ENCODE data around the gene ARG2.
A peak's percentile ranks its signal among the peaks of the same experiment; 100 is the strongest.

ARG2 gene

DNA sequence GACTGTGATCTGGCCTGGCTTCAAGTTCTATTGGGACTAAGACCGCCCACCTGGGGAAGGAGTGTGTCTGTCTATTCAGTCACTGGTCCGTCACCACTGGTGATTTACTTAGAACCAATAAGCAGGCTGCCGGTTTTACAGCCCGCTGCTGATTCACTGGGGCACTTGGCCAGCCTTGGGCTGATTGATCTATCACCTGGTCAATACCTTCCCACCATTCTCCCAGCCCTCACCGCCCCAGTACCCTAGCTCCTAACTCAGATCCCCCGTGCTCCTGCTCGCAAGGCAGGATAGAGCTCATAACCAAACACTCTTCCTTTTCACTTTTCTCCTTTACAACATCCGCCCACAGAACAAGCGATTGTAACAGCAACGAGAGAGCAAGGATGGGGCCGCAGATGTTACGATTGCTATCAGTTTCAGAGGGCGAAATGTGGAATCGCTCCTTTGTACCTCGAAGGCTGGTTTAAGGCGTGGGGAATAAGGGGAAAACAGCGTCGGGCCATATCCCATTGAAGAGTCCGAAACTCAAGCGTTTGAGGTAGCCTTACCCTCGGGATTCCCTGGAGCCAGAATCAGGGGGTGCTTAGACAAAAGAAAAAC lies 75.2 kb downstream of the ARG2 start:
- DNase-seq = peak; percentile 65

DNA sequence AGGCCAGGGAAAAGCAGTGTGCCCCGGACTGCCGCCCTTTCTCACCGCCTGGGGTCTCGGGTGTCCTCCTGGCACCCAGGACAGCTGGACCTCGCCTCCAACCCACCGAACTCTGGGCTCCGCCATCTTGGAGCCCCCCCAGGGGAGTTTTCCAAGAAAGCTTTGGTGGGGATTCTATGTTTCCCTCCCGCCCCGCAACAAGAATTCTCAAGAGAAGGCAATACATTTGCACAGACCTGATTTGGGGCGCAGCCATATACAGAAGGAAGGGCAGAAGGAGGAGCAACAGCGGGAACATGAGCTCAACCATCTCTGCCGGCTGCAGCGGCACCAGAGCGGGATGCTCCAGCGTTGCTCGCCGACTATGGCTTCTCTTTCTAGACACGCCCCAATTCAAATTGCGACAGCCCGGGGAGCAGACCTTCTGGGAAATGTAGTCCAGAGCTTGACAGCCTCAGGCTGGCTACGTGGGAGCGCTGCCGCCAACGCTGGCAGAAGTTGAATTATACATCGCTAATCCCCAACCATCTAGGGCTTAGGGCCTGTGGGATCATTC lies 75.8 kb downstream of the ARG2 start, which contains the start of gene RDH11:
TSS of gene RDH11 (minus strand) at position 371 of the 556 bp plus-strand sequence. CDS start at position 310, 61 bp downstream.
- peak; percentile 77 for DNase-seq

DNA sequence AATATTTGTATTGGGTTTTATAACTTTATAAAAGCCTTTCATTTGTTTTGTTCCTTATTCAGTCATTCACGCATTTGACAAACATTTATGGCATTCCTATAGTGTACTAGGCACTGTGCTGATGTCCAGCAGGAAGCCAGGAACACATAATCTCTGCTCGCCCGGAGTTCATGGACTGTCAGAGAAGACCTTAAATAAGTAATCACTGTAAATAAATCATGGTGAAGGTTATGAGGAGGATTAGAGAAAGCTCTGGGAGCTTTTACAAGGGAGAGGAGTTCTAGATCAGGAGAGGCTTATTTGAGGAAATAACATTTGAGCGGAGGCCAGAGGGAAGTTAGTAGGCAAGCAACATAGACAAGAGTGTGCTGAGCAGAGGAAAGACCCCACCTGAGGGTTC lies 77.3 kb downstream of the ARG2 start:
- DNase-seq = no peak

DNA sequence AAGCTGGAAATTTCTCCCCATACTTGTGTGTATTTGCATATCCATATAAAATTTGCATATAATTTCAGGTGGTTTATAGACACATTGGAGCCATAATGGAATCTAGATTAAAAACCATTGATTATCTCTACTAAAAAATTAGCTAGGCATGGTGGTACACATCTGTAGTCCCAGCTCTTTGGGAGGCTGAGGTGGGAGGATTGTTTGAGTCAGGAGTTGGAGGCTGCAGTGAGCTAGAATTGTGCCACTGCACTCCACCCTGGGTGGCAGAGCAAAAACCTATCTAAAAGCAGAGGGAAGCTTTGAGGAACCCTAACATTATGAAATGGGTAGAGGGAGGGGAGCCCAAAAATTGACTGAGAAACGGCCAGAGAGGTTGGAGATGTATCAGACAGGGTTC lies 78.5 kb downstream of the ARG2 start:
- no peak for DNase-seq

Measured in activated CD8-positive, alpha-beta memory T cell treated with anti-CD3 and anti-CD28 coated beads, Interleukin-2, amount 50 U/mL, for 4 hours (primary cell).